Eye (tissue), 1 donor: ENCODE measurements around the gene POLR3C.
"Not testable (repeated sequence)": the region's sequence is repeated elsewhere in the genome, so short reads cannot be mapped to it uniquely, and the experiment has no call there.

Experiments used
- DNase-seq: peaks from one replicate; pipeline ENCODE4 v3.0.0-alpha.2; 2015

Gene POLR3C, protein sequence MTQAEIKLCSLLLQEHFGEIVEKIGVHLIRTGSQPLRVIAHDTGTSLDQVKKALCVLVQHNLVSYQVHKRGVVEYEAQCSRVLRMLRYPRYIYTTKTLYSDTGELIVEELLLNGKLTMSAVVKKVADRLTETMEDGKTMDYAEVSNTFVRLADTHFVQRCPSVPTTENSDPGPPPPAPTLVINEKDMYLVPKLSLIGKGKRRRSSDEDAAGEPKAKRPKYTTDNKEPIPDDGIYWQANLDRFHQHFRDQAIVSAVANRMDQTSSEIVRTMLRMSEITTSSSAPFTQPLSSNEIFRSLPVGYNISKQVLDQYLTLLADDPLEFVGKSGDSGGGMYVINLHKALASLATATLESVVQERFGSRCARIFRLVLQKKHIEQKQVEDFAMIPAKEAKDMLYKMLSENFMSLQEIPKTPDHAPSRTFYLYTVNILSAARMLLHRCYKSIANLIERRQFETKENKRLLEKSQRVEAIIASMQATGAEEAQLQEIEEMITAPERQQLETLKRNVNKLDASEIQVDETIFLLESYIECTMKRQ

DNA sequence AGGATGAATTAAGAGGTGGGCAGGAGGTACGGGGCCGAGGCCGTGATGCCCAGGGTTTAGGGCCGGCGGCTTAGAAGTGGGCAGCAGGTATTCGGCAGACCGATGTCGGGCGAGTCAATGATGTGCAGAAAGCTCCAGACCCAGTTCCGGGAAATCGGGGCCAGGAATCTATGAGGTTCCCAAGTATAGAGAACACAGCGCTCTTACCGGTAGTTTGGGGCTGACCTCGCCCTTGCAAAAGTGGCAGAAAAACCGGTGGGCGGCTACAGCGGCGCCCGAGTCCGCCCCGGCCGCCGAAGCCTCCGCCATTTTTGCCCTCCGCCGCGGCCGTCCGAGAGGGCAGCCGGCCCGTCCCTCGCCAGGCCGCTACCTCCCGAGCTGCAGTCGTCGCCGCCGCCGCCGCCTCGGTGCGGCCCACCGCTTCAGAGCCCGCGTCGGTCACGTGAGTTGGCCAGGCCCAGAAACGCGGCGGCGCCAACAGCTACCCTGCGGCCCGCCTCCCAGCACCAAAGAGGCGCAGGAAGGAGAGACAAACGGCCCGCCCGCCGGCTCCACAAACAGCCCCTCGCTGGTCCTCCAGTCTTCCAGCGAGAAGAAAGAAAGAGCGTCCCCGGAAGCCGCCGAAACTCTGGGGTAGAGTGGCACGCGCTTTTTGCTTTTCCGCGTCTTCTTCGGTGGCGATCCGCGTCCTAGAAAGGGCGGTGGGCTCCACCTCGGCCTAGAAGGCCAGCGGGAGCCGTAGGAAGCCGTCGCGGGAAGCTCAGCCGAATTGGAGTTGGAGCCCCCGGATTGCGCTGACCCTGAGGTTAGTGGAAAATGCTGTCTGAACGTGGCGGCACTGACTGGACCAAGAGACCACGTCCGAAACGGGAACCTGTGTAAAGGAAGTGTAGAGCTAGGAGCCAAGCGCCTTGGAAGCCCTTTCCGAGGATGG is at the start of gene POLR3C, which contains the start of gene RNF115:
POLR3C (plus strand) TSS at position 636 of the 934 bp plus-strand sequence. CDS start 1,577 bp downstream, outside the sequence.
RNF115 (minus strand) TSS at position 531 of the 934 bp plus-strand sequence; CDS start at position 309, 222 bp downstream.
- peak; percentile 96 for DNase-seq

- peak; percentile 8 for DNase-seq
These were observed 46.4 kb upstream of the POLR3C start for GRCh38 chr1:145777357-145778145.

GRCh38 chr1:145778146-145778540 is 45.9 kb upstream of the POLR3C start:
- DNase-seq, result no peak

DNA sequence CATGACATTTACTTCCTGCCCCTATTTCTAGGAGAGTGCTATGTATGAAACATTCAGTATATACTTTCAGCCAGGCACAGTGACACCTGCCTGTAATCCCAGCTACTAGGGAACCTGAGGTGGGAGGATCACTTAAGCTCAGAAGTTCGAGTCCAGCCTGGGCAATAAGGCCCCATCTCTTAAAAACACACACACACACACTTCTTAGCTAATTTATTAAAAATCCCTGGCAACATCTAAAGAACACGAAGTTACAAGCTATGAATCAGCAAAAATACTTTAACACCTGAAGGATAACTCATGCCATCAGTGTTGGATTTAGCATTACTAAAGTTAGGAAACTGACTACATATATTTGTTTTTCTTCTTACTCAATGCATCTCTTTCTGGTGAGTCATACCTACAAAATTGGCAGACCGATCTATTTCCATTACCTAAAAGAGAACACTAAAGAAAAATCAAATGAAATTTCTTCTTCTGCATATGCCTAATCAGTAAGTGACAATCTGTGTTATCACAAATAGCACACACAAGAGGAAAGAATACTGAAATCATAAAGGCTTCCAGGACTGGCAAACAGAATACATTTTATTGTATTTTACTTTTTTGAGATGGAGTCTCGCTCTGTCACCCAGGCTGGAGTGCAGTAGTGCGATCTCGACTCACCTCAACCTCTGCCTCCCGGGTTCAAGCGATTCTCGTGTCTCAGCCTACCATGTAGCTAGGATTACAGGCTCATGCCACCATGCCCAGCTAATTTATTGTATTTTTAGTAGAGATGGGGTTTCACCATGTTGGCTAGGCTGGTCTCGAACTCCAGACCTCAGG is 41.5 kb upstream of the POLR3C start:
- no peak for DNase-seq

- DNase-seq, result no peak
These were observed 39.6 kb upstream of the POLR3C start for GRCh38 chr1:145784409-145784808.

DNA sequence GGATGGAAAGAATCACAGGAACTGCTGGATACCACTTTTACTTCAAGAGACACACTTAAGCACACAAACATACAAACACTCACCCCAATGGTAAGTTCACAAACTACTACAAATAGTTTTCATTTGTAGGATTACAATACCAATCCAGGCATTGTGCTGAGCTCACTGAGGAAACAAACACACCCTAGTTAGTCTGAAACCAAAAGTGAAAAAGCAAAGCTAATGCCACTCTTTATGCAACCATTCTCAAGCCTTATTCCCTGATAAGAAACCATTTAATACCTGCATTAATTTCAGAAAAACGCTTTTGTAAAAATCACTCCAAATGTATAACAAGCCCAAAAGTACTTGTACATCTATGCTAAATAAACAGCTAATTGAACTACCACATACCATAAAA is 38.5 kb upstream of the POLR3C start:
- DNase-seq, result no peak

- no peak for DNase-seq
These were observed 37.7 kb upstream of the POLR3C start for GRCh38 chr1:145786271-145786670.

- no peak for DNase-seq
These were observed 35.4 kb upstream of the POLR3C start for GRCh38 chr1:145788580-145788979.

DNA sequence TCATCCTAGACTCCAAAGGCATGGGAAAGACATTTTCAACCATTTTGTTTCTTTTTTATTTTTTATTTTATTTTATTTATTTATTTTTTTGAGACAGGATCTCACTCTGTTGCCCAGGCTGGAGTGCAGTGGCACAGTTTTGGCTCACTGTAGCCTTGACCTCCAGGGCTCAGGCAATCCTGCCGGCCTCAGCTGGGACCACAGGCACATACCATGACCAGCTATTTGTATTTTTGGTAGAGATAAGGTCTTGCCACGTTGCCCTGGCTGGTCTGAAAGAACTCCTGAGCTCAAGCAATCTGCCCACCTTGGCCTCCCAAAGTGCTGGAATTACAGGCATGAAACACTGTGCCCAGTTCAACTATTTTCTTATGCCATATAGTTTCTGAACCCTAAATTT is 32.1 kb upstream of the POLR3C start:
- not testable (repeated sequence) for DNase-seq

GRCh38 chr1:145792484-145792883 is 31.5 kb upstream of the POLR3C start:
- DNase-seq, result no peak

DNA sequence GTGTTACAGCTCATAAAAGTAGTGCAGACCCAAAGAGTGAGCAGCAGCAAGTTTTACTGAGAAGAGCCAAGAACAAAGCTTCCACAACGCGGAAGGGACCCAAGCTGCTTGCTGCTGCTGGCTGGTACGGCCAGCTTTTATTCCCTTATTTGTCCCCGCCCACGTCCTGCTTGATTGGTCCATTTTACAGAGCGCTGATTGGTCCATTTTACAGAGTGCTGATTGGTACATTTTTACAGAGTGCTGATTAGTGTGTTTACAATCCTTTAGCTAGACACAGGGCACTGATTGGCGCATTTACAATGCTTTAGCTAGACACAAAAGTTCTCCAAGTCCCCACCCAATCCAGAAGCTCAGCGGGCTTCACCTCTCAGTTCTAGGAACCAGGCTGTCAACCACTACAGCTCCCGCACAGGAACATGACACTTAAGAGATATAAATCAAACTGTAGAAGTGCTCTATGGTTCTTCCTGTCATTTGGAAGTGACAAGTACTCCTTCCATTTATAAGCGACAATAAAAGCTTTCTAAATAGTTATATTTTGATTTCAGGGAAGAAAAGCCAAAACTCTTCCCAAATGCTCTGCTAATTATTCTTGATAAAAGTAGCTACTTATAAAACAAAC is 28.6 kb upstream of the POLR3C start:
- no peak for DNase-seq

- DNase-seq, result no peak
These were observed 27.2 kb upstream of the POLR3C start for GRCh38 chr1:145796753-145797152.

DNA sequence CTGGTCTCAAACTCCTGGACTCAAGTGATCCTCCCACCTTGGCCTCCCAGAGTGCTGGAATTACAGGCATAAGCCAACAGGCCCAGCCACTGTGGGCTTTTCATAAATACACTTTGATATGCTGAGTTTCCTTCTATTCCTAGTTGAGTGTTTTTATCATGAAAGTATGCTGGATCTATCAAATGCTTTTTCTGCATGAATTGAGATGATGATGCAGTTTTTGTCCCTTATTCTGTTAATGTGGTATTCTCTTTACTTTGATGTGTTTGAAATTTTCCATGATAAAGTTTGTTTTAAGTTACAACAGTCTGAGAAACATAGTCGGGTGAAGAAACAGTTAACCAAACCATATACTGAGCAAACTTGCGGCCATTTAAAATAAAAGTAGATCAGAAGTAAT is 24.2 kb upstream of the POLR3C start:
- no peak for DNase-seq

GRCh38 chr1:145804235-145805045 is 19.6 kb upstream of the POLR3C start:
- DNase-seq, result peak; percentile 24

DNA sequence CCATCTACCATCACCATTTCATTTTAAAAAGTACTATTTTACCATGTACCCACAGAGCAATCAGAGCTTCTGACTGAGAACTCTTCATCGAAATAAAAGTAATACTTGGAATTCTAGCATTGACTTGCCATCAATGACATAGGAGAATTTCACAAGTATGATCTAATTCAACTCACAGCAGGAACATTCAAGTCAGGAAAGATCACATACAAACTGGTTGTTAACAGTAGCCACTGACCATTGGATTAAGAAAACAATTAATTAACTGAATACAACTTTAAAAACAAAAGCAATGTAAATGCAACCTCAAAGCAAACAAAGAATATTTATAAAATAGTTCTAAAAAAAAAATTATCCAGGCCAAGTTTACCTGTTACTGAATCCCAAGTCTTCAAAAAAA is 18.9 kb upstream of the POLR3C start:
- no peak for DNase-seq

DNA sequence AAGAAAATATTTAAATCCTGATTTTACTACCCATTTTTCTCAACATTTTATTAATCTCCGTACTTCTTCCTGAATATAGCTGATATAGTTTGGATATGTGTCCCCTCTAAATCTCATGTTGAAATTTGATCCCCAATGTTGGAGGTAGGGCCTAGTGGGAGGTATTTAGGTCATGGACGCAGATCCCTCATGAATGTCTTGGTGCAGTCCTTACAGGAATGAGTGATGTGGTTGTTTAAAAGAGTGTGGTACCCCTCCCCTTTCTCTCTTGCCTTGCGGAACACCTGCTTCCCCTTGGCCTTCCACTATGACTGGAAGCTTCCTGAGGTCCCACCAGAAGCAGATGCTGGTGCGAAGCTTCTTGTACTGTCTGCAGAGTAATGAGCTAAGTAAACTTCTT is 17.6 kb upstream of the POLR3C start:
- DNase-seq, result no peak

DNA sequence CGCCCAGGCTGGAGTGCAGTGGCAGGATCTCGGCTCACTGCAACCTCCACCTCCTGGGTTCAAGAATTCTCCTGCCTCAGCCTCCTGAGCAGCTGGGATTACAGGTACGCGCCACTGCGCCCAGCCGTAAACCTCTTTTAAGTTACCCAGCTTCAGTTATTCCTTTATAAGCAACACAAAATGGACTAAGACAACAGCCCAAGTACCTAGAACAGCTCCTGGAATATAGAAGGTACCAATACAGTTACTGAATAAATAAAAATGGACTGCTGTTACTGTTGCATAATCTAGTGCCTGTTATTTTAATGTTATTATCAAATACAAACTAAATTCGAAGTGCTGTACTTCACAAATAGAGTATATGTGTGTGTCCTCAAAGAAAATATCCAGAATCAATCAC is 17.2 kb upstream of the POLR3C start:
- no peak for DNase-seq

GRCh38 chr1:145812977-145813810 is 10.8 kb upstream of the POLR3C start:
- DNase-seq, result not testable (repeated sequence)

DNA sequence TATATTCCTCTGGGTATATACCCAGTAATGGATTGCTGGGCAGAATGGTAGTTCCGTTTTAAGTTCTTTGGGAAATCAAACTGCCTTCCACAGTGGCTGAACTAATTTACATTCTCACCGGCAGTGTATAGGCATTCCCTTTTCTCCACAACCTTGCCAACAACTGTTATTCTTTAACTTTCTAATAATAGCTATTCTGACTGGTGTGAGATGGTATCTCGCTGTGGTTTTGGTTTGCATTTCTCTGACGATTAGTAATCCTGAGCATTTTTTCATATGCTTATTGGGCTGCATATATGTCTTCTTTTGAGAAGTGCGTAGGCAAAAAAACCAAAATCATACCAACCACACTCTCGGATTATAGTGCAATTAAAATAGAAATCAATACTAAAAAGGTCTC is 5.9 kb upstream of the POLR3C start:
- not testable (repeated sequence) for DNase-seq
